GM18520 (cell line): Measurements from ENCODE around the gene EML5.

Experiments used
- ATAC-seq: cut with Tn5 transposase; IDR thresholded peaks from one replicate; pipeline ENCODE4 v1.9.1; 2021; ENCODE audit not compliant: unreplicated experiment

EML5 gene

GRCh38 chr14:88565427-88565826 lies 227.3 kb downstream of the EML5 start:
- no peak for ATAC-seq

- no peak for ATAC-seq
These were observed 228.9 kb downstream of the EML5 start for GRCh38 chr14:88563845-88564244.

- ATAC-seq: peak; percentile 90
These were observed 229.7 kb downstream of the EML5 start, which contains the start of gene ZC3H14 for GRCh38 chr14:88562831-88563686. Gene ZC3H14 (plus strand): TSS chr14:88563037. CDS start chr14:88563134, 97 bp downstream.

GRCh38 chr14:88562532-88562830 lies 230.3 kb downstream of the EML5 start:
- no peak for ATAC-seq
